Uterus (tissue), 2 donors: ENCODE results near the gene CHPT1.

Experiments used
- CTCF ChIP-seq, 4 experiments: fragments of 200-600 bp in 2 of 4; fragments of 450-650 bp in 2 of 4; sonication (generic) in 2 of 4; IDR thresholded peaks; one replicate each; pipeline ENCODE4 v1.5.1; 2016 to 2019; ENCODE audit warnings: antibody characterized with exemption in 4 of 4, mild to moderate bottlenecking in 2 of 4, moderate library complexity in 1 of 4
- POLR2A ChIP-seq, 2 donors: fragments of 450-650 bp; IDR thresholded peaks; one replicate each; pipeline ENCODE4 v1.6.1; 2016; ENCODE audit warnings: antibody characterized with exemption in 2 of 2, mild to moderate bottlenecking in 1 of 2, moderate library complexity in 1 of 2

- TF ChIP-seq POLR2A (IDR thresholded peaks at IDR 0.05): no peak
- peak in 1 of 4 experiments; percentile 9 for TF ChIP-seq CTCF (IDR thresholded peaks at IDR 0.05)
Measured at GRCh38 chr12:101698800-101699347, 1.4 kb downstream of the CHPT1 start.
